ENCODE measurements around the gene HS6ST3. TPM values are rescaled to one million over a fixed set of nuclear protein-coding genes. Genes with fewer than 3 reads are reported as not detected.

Gene HS6ST3
- total and polyA plus RNA-seq, 12 donors = 2.1 to 27.1 (median 6.2) TPM

GRCh38 chr13:96871469-96871868 is 781.6 kb downstream of the HS6ST3 start:
- intact Hi-C loops (cut with DNase I) = no loop called here
- Histone ChIP-seq H3K27ac (no peak overlapping the region), H3K4me1 (replicated peaks in 1 of 2) (no peaks in the 10 kb centered on the region), H3K27me3 (no peaks in the 10 kb centered on the region), H3K9me3 (replicated peaks in 1 of 3) (no peaks in the 10 kb centered on the region), H3K36me3 (replicated peaks in 1 of 2) (no peaks in the 10 kb centered on the region), H3K4me3 (no peak overlapping the region)
- 51 to 77% (median 56%) methylated on average over 2 of the region's 2 CpGs for WGBS, 4 donors
- DNase-seq = no peak
- TF ChIP-seq POLR2A (IDR thresholded peaks at IDR 0.05) (no peak), CTCF (IDR thresholded peaks at IDR 0.05) (no peak)

DNA sequence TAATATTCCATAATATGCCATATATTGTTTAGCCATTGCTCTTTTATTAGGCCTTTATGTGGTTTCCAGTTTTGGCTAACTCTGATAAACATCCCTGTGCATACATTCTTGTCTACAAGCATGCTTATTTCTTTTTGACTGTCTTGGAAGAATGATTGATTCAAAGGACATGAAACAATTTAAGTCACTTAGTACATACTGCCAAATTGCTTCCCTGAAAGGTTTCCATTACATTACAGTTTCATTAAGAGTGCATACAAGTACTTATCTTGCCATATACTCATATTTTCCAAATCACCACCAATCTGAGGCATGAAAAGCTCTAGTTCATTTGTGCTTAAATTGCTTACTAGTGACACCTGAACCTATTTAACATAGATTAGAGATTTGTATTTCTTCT is 790.5 kb downstream of the HS6ST3 start:
- DNase-seq = no peak
- Histone ChIP-seq H3K4me1 (replicated peaks in 1 of 2) (no peaks in the 10 kb centered on the region), H3K27me3 (no peaks in the 10 kb centered on the region), H3K27ac (no peak overlapping the region), H3K4me3 (no peak overlapping the region), H3K9me3 (replicated peaks in 1 of 3) (no peaks in the 10 kb centered on the region), H3K36me3 (replicated peaks in 1 of 2) (no peaks in the 10 kb centered on the region)
- TF ChIP-seq POLR2A (IDR thresholded peaks at IDR 0.05) (no peak), CTCF (IDR thresholded peaks at IDR 0.05) (no peak)
- intact Hi-C loops (cut with DNase I) = no loop called here

Small RNAs within 50 kb of the gene (microRNA-seq; reads per million reads assigned to microRNA genes)
- 0.28 to 0.76 (median 0.45) reads per million in 3 donors for gene MIR4501

Other genes with a start within 250 kb of the HS6ST3 start
- 10 to 100 TPM; 15.1 to 60.6 (median 29.3) TPM for gene UGGT2, start 36.7 kb upstream of the HS6ST3 start, total RNA-seq
- gene UGGT2, start 36.7 kb upstream of the HS6ST3 start, polyA plus RNA-seq = 10 to 100 TPM; 10.7 to 21.1 (median 15.2) TPM

All from adrenal gland (tissue), 12 donors.